Thyroid gland (tissue), 4 donors: ENCODE data around the gene CRHBP. TPM values are rescaled to one million over a fixed set of nuclear protein-coding genes. Genes with fewer than 3 reads are reported as not detected.

ENCODE experiments used
- DNase-seq, 2 donors: peaks; one replicate each; pipeline ENCODE4 v3.0.0-alpha.2; 2019
- H3K27ac ChIP-seq, 3 donors: fragments of 200-600 bp; sonication (generic); 1 replicate in 2 of 3; 2 replicates in 1 of 3; pipeline ENCODE4 v1.5.1; 2016 to 2019; ENCODE audit warnings: mild to moderate bottlenecking in 1 of 3, moderate library complexity in 1 of 3
- H3K27me3 ChIP-seq: fragments of 200-600 bp; sonication (generic); one replicate; pipeline ENCODE4 v1.5.1; 2019
- H3K36me3 ChIP-seq, 2 donors: fragments of 200-600 bp; sonication (generic); one replicate each; pipeline ENCODE4 v1.5.1; 2016 to 2019
- H3K4me1 ChIP-seq, 2 donors: fragments of 200-600 bp; sonication (generic); one replicate each; pipeline ENCODE4 v1.5.1; 2017 to 2019
- H3K4me3 ChIP-seq, 3 donors: fragments of 200-600 bp; sonication (generic); replicated peaks in 1 of 3; 1 replicate in 2 of 3; 2 replicates in 1 of 3; pipeline ENCODE4 v1.5.1; 2016; ENCODE audit warnings: mild to moderate bottlenecking in 1 of 3
- H3K9me3 ChIP-seq: fragments of 200-600 bp; sonication (generic); one replicate; pipeline ENCODE4 v1.5.1; 2017
- CTCF ChIP-seq, 6 experiments: fragments of 200-600 bp in 3 of 6; fragments of 450-650 bp in 3 of 6; sonication (generic) in 3 of 6; IDR thresholded peaks; one replicate each; pipeline ENCODE4 v1.5.1; 2016 to 2019; ENCODE audit warnings: antibody characterized with exemption in 6 of 6, mild to moderate bottlenecking in 2 of 6, inconsistent platforms in 1 of 6, moderate library complexity in 1 of 6
- POLR2A ChIP-seq, 2 donors: fragments of 450-650 bp; IDR thresholded peaks; one replicate each; pipeline ENCODE4 v1.6.1; 2017; ENCODE audit warnings: antibody characterized with exemption in 2 of 2, mild to moderate bottlenecking in 2 of 2, moderate library complexity in 1 of 2
- WGBS, 2 donors: methylation state at CpG; one replicate each; pipeline ENCODE4 v1.1.5; 2017; 5-methylcytosine and 5-hydroxymethylcytosine counted together
- intact Hi-C: fragments of 100-400 bp; cut with DNase I; formaldehyde crosslinking; loops from one replicate; pipeline ENCODE4 v1.15.1; 2023
- total RNA-seq, 4 donors: library from RNA; depleted of rRNA; stranded (reverse); fragments of >200 nt; gene quantifications; one replicate each; pipeline ENCODE4 v1.2.3, GENCODE V29; 2016

The CRHBP gene
- total RNA-seq, 4 donors from 2014 or later: 1.3 to 8.7 (median 4.1) TPM

DNA sequence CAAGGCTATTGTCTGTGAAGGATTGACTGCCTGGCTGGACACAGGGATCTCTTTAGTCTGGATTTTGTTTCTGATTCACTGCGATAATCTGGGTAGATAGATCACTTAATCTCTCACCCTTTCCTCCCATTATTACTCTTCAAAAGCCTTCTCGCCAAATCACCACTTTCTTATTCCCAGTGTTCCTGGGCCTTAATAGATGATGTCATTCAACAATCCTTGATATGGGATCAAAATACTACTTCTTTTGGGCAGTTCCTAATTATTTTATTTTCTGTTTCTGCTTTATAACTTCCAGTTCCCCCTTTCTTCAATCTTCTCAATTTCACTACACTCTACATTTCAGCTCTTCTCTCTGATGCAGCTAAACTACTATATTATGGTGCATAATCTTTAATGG, 6.8 kb upstream of the CRHBP start:
- WGBS, 2 donors: 84 to 90% methylated on average over 2 of the region's 2 CpGs
- no peaks in the 10 kb centered on the region for H3K9me3 ChIP-seq
- peaks cover 0 to 10% of the 10 kb centered on the region in 2 donors for H3K4me1 ChIP-seq
- no peak overlapping the region for H3K4me3 ChIP-seq
- TF ChIP-seq CTCF (IDR thresholded peaks at IDR 0.05) (no peak), POLR2A (IDR thresholded peaks at IDR 0.05) (no peak)
- no peak overlapping the region for H3K27ac ChIP-seq
- no peaks in the 10 kb centered on the region for H3K36me3 ChIP-seq
- no peak for DNase-seq
- H3K27me3 ChIP-seq: no peaks in the 10 kb centered on the region
- intact Hi-C loops: no loop called here

DNA sequence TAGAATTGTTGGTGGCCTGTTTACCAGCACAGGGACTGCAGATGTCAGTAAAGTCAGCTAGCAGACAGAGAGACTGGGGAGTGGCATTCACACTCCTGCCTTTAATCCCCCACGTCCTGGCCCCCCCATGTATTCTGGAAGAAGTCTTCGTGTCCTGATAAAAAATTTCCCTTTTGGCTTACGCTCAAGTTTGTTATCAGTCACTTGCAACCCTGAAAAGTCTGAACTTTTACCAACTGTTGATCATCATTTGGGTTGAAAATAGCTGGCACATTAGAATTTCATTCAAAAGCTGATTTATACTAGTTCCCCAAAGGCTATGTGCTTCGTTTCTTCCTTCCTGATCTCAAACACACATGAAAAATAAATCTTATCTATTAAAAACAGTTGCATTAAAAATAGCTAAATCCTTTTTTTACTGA, 5.8 kb upstream of the CRHBP start:
- WGBS, 2 donors: 63 to 70% methylated on average over 4 of the region's 4 CpGs
- Histone ChIP-seq H3K9me3 (no peaks in the 10 kb centered on the region), H3K36me3 (no peaks in the 10 kb centered on the region), H3K4me3 (no peak overlapping the region), H3K27ac (no peak overlapping the region), H3K4me1 (peaks cover 0 to 4% of the 10 kb centered on the region in 2 donors), H3K27me3 (no peaks in the 10 kb centered on the region)
- DNase-seq: no peak
- no peak for TF ChIP-seq POLR2A (IDR thresholded peaks at IDR 0.05)
- no peak for TF ChIP-seq CTCF (IDR thresholded peaks at IDR 0.05)
- intact Hi-C loops: no loop called here

DNA sequence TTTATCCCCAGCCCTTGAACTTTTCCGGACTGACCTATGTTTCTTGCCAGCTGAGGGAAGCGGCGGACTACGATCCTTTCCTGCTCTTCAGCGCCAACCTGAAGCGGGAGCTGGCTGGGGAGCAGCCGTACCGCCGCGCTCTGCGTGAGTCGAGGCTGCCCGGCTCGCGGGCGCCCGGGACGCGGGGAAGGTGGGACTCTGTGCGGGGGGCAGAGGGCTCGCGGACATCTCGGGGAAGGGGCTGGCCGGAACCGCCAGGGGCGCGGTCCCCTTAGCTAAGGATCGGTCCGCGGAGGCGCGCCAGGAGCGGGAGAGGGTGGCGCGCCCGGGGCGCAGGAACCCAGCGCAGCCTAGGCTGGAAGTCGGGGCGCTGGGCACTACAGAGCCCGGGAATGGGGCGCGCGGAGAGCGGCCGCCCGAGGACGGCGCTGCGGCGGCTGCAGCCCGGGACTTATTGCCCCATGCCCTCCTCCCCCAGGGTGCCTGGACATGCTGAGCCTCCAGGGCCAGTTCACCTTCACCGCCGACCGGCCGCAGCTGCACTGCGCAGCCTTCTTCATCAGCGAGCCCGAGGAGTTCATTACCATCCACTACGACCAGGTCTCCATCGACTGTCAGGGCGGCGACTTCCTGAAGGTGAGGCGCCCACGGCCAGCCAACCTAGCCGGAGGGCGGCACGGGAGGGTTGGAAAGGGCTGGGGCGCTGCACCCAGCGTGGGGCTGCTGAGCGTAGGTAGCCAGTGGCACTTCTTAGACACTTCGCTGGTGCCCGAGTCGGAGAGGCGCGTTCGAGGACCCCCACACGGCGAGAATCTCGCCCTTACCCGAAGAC, 922 bp downstream of the CRHBP start:
- no peaks in the 10 kb centered on the region for H3K4me1 ChIP-seq
- H3K36me3 ChIP-seq: no peaks in the 10 kb centered on the region
- no peaks in the 10 kb centered on the region for H3K9me3 ChIP-seq
- peaks cover 13% of the 10 kb centered on the region for H3K27me3 ChIP-seq
- intact Hi-C loops: no loop called here
- H3K4me3 ChIP-seq: peak overlapping the region in 2 of 3 donors; percentile 0 to 28
- no peak for DNase-seq
- 3 to 16% methylated on average over 13 to 50 of the region's 81 CpGs for WGBS, 2 donors
- no peak overlapping the region for H3K27ac ChIP-seq
- no peak for TF ChIP-seq POLR2A (IDR thresholded peaks at IDR 0.05)
- no peak for TF ChIP-seq CTCF (IDR thresholded peaks at IDR 0.05)

- H3K27ac ChIP-seq: no peak overlapping the region
- DNase-seq: no peak
- no peaks in the 10 kb centered on the region for H3K9me3 ChIP-seq
- H3K27me3 ChIP-seq: peaks cover 13% of the 10 kb centered on the region
- H3K4me1 ChIP-seq: no peaks in the 10 kb centered on the region
- TF ChIP-seq POLR2A (IDR thresholded peaks at IDR 0.05): no peak
- TF ChIP-seq CTCF (IDR thresholded peaks at IDR 0.05): no peak
- H3K36me3 ChIP-seq: no peaks in the 10 kb centered on the region
- WGBS, 2 donors: 47 to 65% methylated on average over 11 to 24 of the region's 25 CpGs
- peak overlapping the region in 1 of 3 donors; percentile 28 for H3K4me3 ChIP-seq
- intact Hi-C loops: no loop called here
These were observed 1.5 kb downstream of the CRHBP start for GRCh38 chr5:76954383-76954763.

GRCh38 chr5:76956033-76956432, 3.2 kb downstream of the CRHBP start:
- no peaks in the 10 kb centered on the region for H3K9me3 ChIP-seq
- peaks cover 13% of the 10 kb centered on the region for H3K27me3 ChIP-seq
- no peaks in the 10 kb centered on the region for H3K36me3 ChIP-seq
- H3K27ac ChIP-seq: no peak overlapping the region
- H3K4me3 ChIP-seq: no peak overlapping the region
- no peak for TF ChIP-seq POLR2A (IDR thresholded peaks at IDR 0.05)
- TF ChIP-seq CTCF (IDR thresholded peaks at IDR 0.05): no peak
- WGBS, 2 donors: 91 to 98% methylated on average over 2 of the region's 2 CpGs
- DNase-seq: no peak
- intact Hi-C loops: no loop called here
- H3K4me1 ChIP-seq: no peaks in the 10 kb centered on the region
